GM10266 (cell line): Measurements from ENCODE around the gene HDLBP.

Experiments
- DNase-seq: peaks from one replicate; pipeline ENCODE4 v3.0.0; 2012; ENCODE audit errors: extremely low spot score
- CTCF ChIP-seq: IDR thresholded peaks from 2 replicates; pipeline ENCODE4 v1.5.1; 2012; ENCODE audit warnings: mild to moderate bottlenecking, low read depth; ENCODE audit not compliant: control insufficient read depth, insufficient read depth; ENCODE audit errors: missing control alignments

The HDLBP gene

GRCh38 chr2:241225983-241226382 lies 89.5 kb downstream of the HDLBP start:
- DNase-seq: no peak
- no peak for TF ChIP-seq CTCF

- no peak for TF ChIP-seq CTCF
- no peak for DNase-seq
Measured at GRCh38 chr2:241225545-241225944, 89.9 kb downstream of the HDLBP start.

- DNase-seq: no peak
- TF ChIP-seq CTCF: no peak
Measured at GRCh38 chr2:241224851-241225438, 90.5 kb downstream of the HDLBP start.

- TF ChIP-seq CTCF: no peak
- DNase-seq: no peak
Measured at GRCh38 chr2:241224018-241224850, 91.2 kb downstream of the HDLBP start.

GRCh38 chr2:241223211-241224017 lies 92.1 kb downstream of the HDLBP start:
- no peak for TF ChIP-seq CTCF
- DNase-seq: no peak

GRCh38 chr2:241219856-241220356 lies 95.6 kb downstream of the HDLBP start:
- no peak for TF ChIP-seq CTCF
- DNase-seq: no peak

GRCh38 chr2:241219030-241219382 lies 96.5 kb downstream of the HDLBP start:
- TF ChIP-seq CTCF: no peak
- DNase-seq: no peak
